LNCaP clone FGC (cell line): ENCODE data around the gene AMN.
A peak's percentile ranks its signal among the peaks of the same experiment; 100 is the strongest.

Source experiments
- DNase-seq: peaks from one replicate; pipeline ENCODE4 v3.0.0-alpha.2; 2011; ENCODE audit warnings: low read depth
- H3K4me3 ChIP-seq: 2 replicates; pipeline ENCODE4 v1.5.1; 2011; ENCODE audit warnings: mild to moderate bottlenecking, low read depth, low read length, control low read depth
- CTCF ChIP-seq: IDR thresholded peaks from 2 replicates; pipeline ENCODE4 v1.5.1; 2012; ENCODE audit warnings: mild to moderate bottlenecking; ENCODE audit not compliant: control insufficient read depth, insufficient read depth; ENCODE audit errors: extremely low read depth

The AMN gene

GRCh38 chr14:102917469-102918211, 4.8 kb upstream of the AMN start:
- TF ChIP-seq CTCF: peak; percentile 51
- no peak overlapping the region for H3K4me3 ChIP-seq
- no peak for DNase-seq

GRCh38 chr14:102918438-102918837, 4.0 kb upstream of the AMN start:
- TF ChIP-seq CTCF: no peak
- no peak overlapping the region for H3K4me3 ChIP-seq
- DNase-seq: no peak

GRCh38 chr14:102920273-102920997, 2.0 kb upstream of the AMN start:
- H3K4me3 ChIP-seq: no peak overlapping the region
- TF ChIP-seq CTCF: no peak
- no peak for DNase-seq

- no peak for TF ChIP-seq CTCF
- no peak overlapping the region for H3K4me3 ChIP-seq
- DNase-seq: no peak
These were observed 1.5 kb upstream of the AMN start for GRCh38 chr14:102920998-102921304.

- DNase-seq: no peak
- TF ChIP-seq CTCF: no peak
- H3K4me3 ChIP-seq: no peak overlapping the region
These were observed 900 bp downstream of the AMN start for GRCh38 chr14:102923201-102923924.

- no peak for DNase-seq
- no peak for TF ChIP-seq CTCF
- H3K4me3 ChIP-seq: no peak overlapping the region
These were observed 1.5 kb downstream of the AMN start for GRCh38 chr14:102923925-102924486.
